GM18505 (cell line): ENCODE results near the gene CATSPER3.

ENCODE experiments used
- ATAC-seq: cut with Tn5 transposase; IDR thresholded peaks from one replicate; pipeline ENCODE4 v1.9.1; 2021; ENCODE audit not compliant: unreplicated experiment
- POLR2A ChIP-seq: IDR thresholded peaks from 4 replicates; pipeline ENCODE4 v1.6.1; 2011; ENCODE audit warnings: borderline replicate concordance; ENCODE audit not compliant: insufficient read depth, insufficient read length; ENCODE audit errors: extremely low read depth

CATSPER3 gene

DNA sequence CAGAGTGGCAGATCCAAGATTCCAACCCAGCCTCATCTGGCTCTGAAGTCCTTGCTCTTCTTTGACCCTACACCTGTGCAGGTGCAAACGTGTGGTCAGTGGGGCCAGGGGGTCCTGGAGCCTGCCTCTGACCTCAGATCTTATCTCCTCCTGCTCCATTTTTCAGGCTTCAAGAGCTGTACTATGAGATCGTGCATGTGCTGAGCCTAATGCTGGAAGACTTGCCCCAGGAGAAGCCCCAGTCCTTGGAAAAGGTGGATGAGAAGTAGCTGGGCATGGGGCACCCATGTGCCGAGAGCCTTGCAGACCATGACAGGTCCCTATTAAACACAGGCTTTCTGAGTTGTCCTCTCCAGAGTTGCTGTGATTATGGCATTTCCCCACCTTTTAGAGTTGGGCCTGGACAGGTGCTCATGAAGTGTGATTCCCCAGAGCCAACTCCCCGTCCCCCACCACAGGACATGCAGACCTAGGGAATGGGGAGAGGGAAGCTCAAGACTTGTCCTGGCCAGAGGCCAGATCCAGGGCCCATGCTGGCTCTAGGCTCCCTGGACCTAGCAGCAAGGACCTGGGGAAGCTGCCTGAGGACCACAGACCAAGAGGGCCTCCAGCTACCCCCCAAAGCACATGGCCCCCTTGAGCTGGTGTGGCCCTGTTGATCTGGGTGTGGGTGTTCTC is 43.8 kb downstream of the CATSPER3 start:
- ATAC-seq, result no peak
- no peak for TF ChIP-seq POLR2A

DNA sequence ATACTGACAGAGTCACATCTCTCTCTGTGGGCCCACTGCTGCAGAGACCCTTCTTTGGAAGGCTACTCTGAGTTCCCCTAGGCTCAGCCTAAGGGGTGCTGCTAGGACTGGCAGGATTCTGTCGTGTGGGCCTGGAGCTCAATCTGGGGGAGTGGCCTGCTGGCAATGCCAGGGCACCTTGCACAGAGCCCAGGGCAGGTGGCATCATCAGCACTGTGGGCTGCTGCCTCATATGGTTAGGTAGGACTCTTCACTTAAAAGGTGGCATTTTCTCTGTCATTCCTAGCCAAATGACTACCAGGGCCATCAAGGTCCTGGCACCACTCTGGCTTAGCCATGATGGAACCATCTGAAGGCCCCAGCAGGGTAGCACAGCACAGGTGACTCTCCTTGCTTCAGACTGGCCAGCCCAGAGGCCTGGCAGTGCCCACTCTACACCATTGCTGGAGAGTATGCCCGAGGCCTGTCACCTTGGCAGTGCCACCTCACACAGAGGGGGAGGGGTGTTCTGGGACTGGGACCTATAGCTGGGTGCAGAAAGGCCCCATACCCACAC is 44.4 kb downstream of the CATSPER3 start:
- TF ChIP-seq POLR2A, result no peak
- no peak for ATAC-seq

DNA sequence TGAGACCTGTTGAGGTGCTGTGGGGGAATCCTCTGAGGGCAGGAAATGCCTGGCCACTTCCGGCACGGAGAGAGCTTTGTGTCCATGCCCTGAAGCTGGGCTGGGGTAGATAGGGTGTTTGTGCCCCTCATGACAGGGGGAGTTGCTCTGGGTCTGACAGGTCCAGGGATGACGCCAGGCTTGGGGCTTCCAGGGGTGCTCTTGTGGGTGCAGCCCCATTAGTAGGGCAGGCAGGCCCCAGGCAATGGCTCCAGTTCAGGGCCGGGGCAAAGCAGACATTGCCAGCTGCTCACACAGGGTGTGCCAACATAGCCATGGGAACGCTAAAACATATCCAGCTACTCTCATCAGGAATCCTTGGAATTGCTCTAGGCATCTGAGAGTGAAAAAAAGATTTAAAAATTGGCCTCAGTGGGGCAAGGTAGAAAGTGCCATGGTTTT is 45.3 kb downstream of the CATSPER3 start:
- ATAC-seq, result no peak
- TF ChIP-seq POLR2A, result no peak

DNA sequence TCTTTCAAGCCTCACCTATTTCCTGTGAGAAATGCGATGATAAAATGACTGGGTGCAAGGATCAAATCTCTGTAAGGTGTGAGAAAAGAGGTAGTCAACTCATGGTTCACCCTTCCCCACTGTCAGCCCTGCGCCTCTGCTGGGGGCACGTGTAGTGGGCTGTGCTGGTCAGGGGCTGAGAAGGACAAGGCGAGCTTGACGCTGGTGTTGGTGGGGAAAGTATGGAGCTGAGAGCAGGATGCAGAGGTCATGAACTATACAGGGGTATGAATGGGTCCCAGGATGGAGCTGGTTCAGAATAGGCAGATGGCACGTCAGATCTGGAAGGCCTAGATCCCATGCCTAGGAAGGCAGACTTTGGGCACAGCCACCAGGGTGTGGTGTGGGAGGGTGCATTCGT is 45.7 kb downstream of the CATSPER3 start:
- TF ChIP-seq POLR2A, result no peak
- ATAC-seq, result no peak

DNA sequence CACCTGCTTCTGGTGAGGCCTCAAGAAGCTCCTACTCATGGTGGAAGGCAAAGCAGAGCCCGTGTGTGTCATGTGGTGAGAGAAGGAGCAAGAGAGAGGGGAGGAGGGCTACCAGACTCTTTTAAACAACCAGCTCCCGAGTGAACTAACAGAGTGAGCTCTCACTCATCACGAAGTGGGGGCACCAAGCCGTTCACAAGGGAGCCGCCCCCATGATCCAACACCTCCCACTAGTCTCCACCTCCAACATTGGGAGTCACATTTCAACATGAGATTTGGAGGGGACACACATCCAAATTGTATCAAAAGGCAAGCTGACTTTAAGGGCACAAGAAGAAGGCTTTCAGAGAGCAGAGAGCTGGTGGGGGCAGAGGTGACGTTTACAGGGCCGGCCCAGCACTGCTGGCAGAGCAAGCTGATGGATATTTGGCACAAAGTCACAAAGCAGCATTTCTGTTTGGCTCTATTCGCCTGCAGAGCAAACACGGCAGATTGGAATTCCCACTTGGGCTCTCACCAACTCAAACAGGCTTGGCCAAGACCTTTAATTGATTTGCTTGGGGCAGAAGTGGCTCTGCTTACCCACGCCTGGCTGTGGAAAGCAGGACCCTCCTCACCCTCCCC is 46.4 kb downstream of the CATSPER3 start:
- no peak for TF ChIP-seq POLR2A
- no peak for ATAC-seq

DNA sequence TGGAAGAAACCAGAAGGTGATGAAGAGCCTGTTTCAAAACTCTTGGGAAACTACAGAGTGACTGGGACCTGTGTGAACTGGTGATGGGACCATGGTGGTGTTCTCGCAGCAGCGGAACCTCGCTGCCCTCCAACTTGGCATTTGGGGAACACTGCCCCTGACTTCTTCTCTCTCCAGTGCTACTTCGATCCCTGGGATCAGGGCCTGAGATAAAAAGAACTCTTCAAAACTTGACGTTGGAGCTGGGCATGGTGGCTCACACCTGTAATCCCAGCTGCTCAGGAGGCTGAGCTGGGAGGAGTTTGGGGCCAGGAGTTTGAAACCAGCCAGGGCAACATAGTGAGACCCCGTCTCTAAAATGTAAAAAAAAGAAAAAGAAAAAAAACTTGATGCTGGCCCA is 48.2 kb downstream of the CATSPER3 start:
- no peak for ATAC-seq
- TF ChIP-seq POLR2A, result no peak

DNA sequence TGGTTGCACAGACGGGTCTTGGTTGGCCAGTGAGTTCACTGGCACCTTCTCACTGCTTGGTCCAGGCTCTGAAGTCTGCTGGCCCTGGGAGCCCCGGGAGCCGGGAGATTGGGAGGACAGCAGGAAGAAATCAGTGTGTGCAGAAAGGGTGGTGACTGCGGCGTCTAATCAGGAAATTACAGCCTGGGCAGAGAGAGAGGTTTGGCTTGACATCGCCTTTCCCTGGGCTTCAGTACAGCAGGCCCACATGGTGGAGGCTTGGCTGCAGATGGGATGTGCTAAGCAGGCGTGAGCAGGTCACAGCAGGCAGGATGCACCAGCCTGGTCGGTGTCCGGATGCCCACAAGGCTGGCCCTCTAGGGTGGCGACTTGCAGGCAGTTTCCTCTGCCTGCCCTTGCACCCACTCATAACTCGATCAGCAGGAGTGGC is 49.2 kb downstream of the CATSPER3 start:
- no peak for TF ChIP-seq POLR2A
- ATAC-seq, result no peak

DNA sequence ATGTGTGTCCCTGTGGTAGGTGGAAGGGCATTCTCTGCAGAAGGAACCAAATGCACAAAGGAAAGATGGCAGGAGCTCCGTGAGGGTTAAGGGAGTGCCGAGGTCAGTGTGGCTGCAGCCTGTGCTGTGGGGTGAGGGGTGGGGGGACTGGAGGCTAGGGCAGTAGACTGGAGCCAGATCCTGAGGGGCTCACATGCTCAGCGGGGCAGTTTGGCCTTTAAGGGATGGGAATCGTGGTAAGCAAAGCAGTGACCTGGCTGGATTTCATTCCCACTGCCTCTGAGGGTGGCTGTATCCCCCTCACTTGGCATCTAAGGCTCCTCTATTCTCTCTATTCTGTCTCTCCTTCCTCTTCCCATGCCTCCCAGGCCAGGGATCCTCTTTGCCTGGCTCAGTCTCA is 50.8 kb downstream of the CATSPER3 start:
- no peak for ATAC-seq
- TF ChIP-seq POLR2A, result no peak

DNA sequence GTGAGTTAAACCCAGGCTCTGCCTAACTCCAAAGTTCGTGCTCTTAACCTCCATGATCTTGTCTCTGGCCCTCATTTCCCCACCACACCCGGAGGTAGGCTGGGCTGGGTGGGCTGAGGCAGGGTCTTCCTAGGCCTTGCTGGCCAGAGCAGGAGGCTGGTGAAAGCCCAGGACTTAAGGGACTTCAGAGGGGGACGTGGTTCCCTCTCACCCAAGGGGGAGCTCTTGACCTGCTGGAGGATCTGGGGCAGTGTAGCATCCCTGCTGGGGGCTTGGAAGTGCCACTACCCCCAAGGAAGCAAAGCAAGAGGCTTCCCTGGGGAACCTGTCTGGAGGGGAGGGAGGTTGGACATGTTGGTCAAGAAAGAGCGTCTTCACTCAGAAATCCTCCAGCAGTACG is 51.6 kb downstream of the CATSPER3 start:
- no peak for ATAC-seq
- no peak for TF ChIP-seq POLR2A

DNA sequence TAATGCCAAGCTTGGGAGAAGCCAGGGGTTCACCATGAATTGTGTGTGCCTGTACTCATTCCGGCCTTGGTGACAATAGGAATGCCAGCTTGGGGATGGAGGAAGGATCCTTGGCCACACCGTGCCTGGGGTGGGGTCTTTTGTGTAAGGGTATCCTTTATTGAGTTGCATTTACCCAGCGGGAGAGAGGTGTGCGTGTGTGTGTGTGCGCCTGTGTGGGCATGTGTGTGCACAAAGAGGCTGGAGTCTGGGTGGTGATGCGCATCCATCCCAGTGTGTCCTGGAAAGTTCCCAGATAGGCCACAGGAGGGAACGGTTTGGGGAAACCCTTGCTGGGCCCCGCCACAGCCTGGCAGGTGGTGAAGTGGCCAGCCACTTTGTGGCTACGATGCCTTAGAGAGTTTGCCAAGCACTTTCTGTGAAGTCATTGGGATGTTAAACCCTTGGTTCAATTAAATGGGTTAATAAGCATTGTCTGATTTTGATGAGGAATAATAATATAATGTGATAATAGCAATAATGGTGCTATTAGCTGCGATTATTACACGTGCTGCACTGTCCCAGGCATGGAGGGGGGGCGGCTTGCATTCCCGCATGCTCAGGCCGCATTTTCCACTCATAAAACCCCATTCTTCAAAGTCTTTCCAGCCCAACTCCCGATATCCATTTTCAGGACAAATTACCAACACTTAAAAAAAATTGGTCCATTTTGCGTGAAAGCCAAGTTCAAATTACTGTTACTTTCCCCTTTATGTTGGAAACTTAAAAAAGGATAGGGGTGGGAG is 52.6 kb downstream of the CATSPER3 start:
- TF ChIP-seq POLR2A, result no peak
- ATAC-seq, result no peak

DNA sequence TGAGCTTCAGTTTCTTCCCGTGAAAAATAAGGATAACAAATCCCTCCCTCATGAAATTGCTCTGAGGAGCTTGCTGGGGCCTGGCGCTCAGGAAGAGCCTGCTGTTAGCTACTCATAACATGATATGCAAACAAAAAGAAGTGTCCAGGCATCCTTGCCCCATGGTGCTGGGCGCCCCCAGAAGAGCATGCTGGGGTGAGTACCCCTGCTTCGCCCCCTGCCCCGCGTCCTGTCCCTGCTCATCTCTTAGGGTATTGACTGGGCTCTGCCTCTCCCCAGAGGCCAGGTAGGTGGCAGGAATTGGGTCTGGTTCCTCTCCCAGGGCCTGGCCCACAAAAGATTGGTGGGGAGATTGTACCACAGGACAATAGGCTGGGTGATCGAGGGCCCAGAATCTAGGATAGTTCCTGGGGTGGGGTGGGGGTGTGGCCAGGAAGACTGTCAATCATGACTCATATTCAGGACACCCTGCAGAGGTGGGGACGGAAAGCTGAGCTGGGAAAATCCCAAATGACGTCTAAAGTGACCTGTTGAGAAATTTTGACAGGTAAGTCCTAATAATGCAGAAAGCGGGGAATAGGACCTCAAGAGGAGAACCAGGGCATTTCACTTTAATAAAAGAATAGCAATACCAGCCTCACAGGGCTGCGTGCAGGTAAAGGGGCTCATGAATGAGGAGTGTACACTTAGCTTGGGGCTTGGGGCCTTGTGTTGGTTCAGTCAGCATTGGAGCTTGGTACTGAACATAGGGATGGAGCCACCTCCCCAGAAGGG is 57.4 kb downstream of the CATSPER3 start:
- ATAC-seq, result no peak
- no peak for TF ChIP-seq POLR2A

DNA sequence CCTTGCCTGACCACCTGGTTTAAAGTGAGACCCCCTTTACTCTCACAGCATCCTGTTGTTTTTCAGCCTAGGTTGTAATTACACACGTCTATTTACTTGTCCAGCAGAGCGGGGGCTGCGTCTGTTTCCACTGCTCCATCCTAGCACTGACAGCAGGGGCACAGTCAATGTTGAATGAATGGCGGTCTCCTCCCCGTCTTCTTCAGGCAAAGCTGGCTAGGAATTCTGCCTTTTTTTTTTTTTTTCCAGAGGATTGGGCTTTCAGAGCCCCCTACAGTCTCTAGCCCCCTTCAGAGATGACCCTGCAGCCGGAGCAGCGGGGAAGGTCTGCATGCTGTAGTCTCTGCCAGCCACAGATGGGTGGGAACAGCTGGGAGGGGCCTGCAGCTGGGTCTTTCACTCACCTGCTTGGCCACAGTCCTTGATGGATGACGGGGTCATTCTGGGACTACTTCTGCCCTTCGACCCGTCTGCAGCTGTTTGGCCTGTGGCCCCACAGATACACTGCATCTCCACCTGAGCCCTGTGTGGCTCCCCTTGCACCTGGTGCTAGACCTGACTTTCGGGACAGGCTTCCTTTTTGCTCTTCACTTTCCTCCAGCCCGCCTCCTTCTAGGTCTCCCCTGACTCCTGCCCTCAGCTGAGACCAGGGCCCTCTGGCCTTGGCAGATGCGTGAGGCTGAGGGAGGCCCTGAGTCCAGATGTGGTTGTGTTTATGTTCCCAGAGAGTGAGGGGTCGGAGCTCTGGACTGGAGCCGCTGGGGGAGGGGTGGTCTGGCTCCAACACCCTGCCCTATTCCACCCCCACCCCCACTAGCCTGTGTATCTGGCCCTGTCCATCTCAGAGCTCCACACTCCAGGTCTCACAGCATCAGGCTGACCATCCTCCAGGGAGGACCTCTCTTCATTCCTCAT is 58.3 kb downstream of the CATSPER3 start:
- ATAC-seq, result no peak
- no peak for TF ChIP-seq POLR2A
